HG03196 (cell line): ENCODE data around the gene ZBTB45.
"Not testable (repeated sequence)": the region's sequence is repeated elsewhere in the genome, so short reads cannot be mapped to it uniquely, and the experiment has no call there.

Experiments used
- ATAC-seq: cut with Tn5 transposase; IDR thresholded peaks from one replicate; pipeline ENCODE4 v1.9.1; 2021; ENCODE audit not compliant: unreplicated experiment

Gene ZBTB45

GRCh38 chr19:58476498-58477015, 43.1 kb downstream of the ZBTB45 start:
- ATAC-seq, result no peak

- ATAC-seq, result peak; percentile 77
These were observed 43.7 kb downstream of the ZBTB45 start, which contains the start of gene ZNF446 for GRCh38 chr19:58475714-58476497. Gene ZNF446, plus strand, starts transcription at chr19:58476352. Its CDS starts 867 bp downstream, at chr19:58477219.

GRCh38 chr19:58474997-58475713, 44.5 kb downstream of the ZBTB45 start:
- peak; percentile 1 for ATAC-seq

- ATAC-seq, result no peak
These were observed 45.2 kb downstream of the ZBTB45 start for GRCh38 chr19:58474291-58474996.

- no peak for ATAC-seq
These were observed 45.8 kb downstream of the ZBTB45 start for GRCh38 chr19:58473775-58474174.

GRCh38 chr19:58471736-58472135, 47.9 kb downstream of the ZBTB45 start:
- no peak for ATAC-seq

GRCh38 chr19:58470837-58471543, 48.6 kb downstream of the ZBTB45 start:
- not testable (repeated sequence) for ATAC-seq

GRCh38 chr19:58469241-58470013, 50.2 kb downstream of the ZBTB45 start:
- no peak for ATAC-seq

GRCh38 chr19:58468216-58468839, 51.3 kb downstream of the ZBTB45 start:
- ATAC-seq, result no peak

- peak; percentile 89 for ATAC-seq
These were observed 52.6 kb downstream of the ZBTB45 start, which contains the start of gene ZNF324 for GRCh38 chr19:58466760-58467589. Gene ZNF324, plus strand, starts transcription at chr19:58467080. Its CDS starts 2,106 bp downstream, at chr19:58469186.

- peak; percentile 21 for ATAC-seq
These were observed 53.4 kb downstream of the ZBTB45 start for GRCh38 chr19:58466089-58466759.
